Motor neuron (in vitro differentiated cells): ENCODE measurements around the gene CFAP58. TPM values are rescaled to one million over a fixed set of nuclear protein-coding genes. Genes with fewer than 3 reads are reported as not detected.

Experiments used
- ATAC-seq, 8 experiments: fragments of 200-7000 bp; cut with Tn5 transposase; replicated peaks in 6 of 8; 2 replicates each; pipeline ENCODE4 v1.8.0; 2021; ENCODE audit warnings: mild to moderate bottlenecking in 8 of 8, moderate library complexity in 8 of 8
- H3K27ac ChIP-seq, 2 donors: fragments of 250-450 bp; sonication (Bioruptor Pico); 2 replicates each; pipeline ENCODE4 v1.9.0; 2021; ENCODE audit warnings: antibody characterized with exemption in 2 of 2, mild to moderate bottlenecking in 2 of 2, moderate library complexity in 1 of 2
- H3K4me1 ChIP-seq, 2 donors: fragments of 250-450 bp; sonication (Bioruptor Pico); replicated peaks in 1 of 2; 2 replicates each; pipeline ENCODE4 v1.6.1; 2021; ENCODE audit warnings: antibody characterized with exemption in 2 of 2, mild to moderate bottlenecking in 2 of 2, moderate library complexity in 1 of 2
- H3K4me3 ChIP-seq, 5 donors: fragments of 250-450 bp; sonication (Bioruptor Pico); 2 replicates each; pipeline ENCODE4 v1.9.0; 2021; ENCODE audit warnings: antibody characterized with exemption in 5 of 5, mild to moderate bottlenecking in 5 of 5, moderate library complexity in 4 of 5
- WGBS, 10 experiments: fragments of 450-650 bp; shearing (Covaris generic); methylation state at CpG; one replicate each; pipeline ENCODE4 v1.0.0; 2022; 5-methylcytosine and 5-hydroxymethylcytosine counted together
- in situ Hi-C, 9 experiments: fragments of 400-800 bp; cut with MboI; loops; one replicate each; pipeline ENCODE4 v1.15.0; 2021; ENCODE audit warnings: low sequenced_read_pairs in 9 of 9, low pct_unique_long_range_greater_than_20kb in 2 of 9; ENCODE audit not compliant: unreplicated experiment in 9 of 9
- total RNA-seq, 8 experiments: library from RNA; unstranded; fragments of 300-600 nt; gene quantifications; 2 replicates each; pipeline versions ENCODE4 v1.2.3 to v1.2.4, GENCODE V29; 2022

CFAP58 gene
- total RNA-seq, 8 experiments from 2014 or later: 0.58 to 1.8 (median 1.3) TPM

- WGBS, 10 experiments: 57 to 100% (median 100%) methylated on average over 1 of the region's 1 CpG; no CpG with 5 or more reads in 1 of the 10 experiments
- in situ Hi-C loops: loop anchor here in 1 of 9 experiments (10.0 kb wide), 1 partner anchor 49 kb away; no protein-coding TSS in a partner anchor
Measured at GRCh38 chr10:104344219-104344618, 9.4 kb upstream of the CFAP58 start.

GRCh38 chr10:104345515-104345914, 8.1 kb upstream of the CFAP58 start:
- peaks cover 14 to 17% of the 10 kb centered on the region in 2 donors for H3K4me1 ChIP-seq

More at GRCh38 chr10:104344219-104344618, 9.4 kb upstream of the CFAP58 start:
- ATAC-seq: no peak
- H3K27ac ChIP-seq: no peak overlapping the region
- H3K4me1 ChIP-seq: peaks cover 10 to 11% of the 10 kb centered on the region in 2 donors
- H3K4me3 ChIP-seq: no peak overlapping the region

GRCh38 chr10:104345941-104346340, 7.7 kb upstream of the CFAP58 start:
- in situ Hi-C loops: loop anchor here in 2 of 9 experiments (5.0 to 10.0 kb wide), 2 partner anchors 51 to 64 kb away; no protein-coding TSS in a partner anchor
- ATAC-seq: no peak
- WGBS, 10 experiments: 58 to 100% (median 83%) methylated on average over 1 to 4 of the region's 4 CpGs

More at GRCh38 chr10:104345515-104345914, 8.1 kb upstream of the CFAP58 start:
- Histone ChIP-seq H3K4me3 (no peak overlapping the region), H3K27ac (no peak overlapping the region)
- ATAC-seq: no peak
- in situ Hi-C loops: loop anchor here in 2 of 9 experiments (5.0 to 10.0 kb wide), 2 partner anchors 51 to 63 kb away; no protein-coding TSS in a partner anchor

GRCh38 chr10:104347295-104348045, 6.2 kb upstream of the CFAP58 start:
- in situ Hi-C loops: loop anchor here in 2 of 9 experiments (5.0 to 10.0 kb wide), 2 partner anchors 53 to 65 kb away; no protein-coding TSS in a partner anchor
- Histone ChIP-seq H3K4me3 (no peak overlapping the region), H3K27ac (no peak overlapping the region), H3K4me1 (peaks cover 14 to 16% of the 10 kb centered on the region in 2 donors)
- no peak for ATAC-seq
- WGBS, 10 experiments: 20 to 100% (median 81%) methylated on average over 2 to 4 of the region's 4 CpGs; no CpG with 5 or more reads in 2 of the 10 experiments

More at GRCh38 chr10:104345941-104346340, 7.7 kb upstream of the CFAP58 start:
- H3K4me1 ChIP-seq: peaks cover 14 to 17% of the 10 kb centered on the region in 2 donors
- no peak overlapping the region for H3K27ac ChIP-seq
- H3K4me3 ChIP-seq: no peak overlapping the region

- in situ Hi-C loops: loop anchor here in 2 of 9 experiments (5.0 to 10.0 kb wide), 2 partner anchors 54 to 66 kb away; no protein-coding TSS in a partner anchor
- Histone ChIP-seq H3K27ac (no peak overlapping the region), H3K4me3 (no peak overlapping the region), H3K4me1 (peaks cover 6 to 9% of the 10 kb centered on the region in 2 donors)
- no peak for ATAC-seq
- 68 to 100% (median 95%) methylated on average over 1 to 2 of the region's 2 CpGs; no CpG with 5 or more reads in 2 of the 10 experiments for WGBS, 10 experiments
Measured at GRCh38 chr10:104348601-104349000, 5.0 kb upstream of the CFAP58 start.

GRCh38 chr10:104349623-104350126, 4.0 kb upstream of the CFAP58 start:
- in situ Hi-C loops: loop anchor here in 2 of 9 experiments (5.0 to 10.0 kb wide), 2 partner anchors 55 to 67 kb away; no protein-coding TSS in a partner anchor
- ATAC-seq: no peak
- Histone ChIP-seq H3K4me1 (peaks cover 6 to 9% of the 10 kb centered on the region in 2 donors), H3K4me3 (no peak overlapping the region), H3K27ac (no peak overlapping the region)
- WGBS, 10 experiments: 15 to 87% (median 44%) methylated on average over 1 to 4 of the region's 5 CpGs

GRCh38 chr10:104350127-104350635, 3.5 kb upstream of the CFAP58 start:
- H3K4me3 ChIP-seq: no peak overlapping the region
- H3K27ac ChIP-seq: no peak overlapping the region
- in situ Hi-C loops: no loop called here
- WGBS, 10 experiments: 0 to 100% (median 40%) methylated on average over 1 to 6 of the region's 6 CpGs
- peaks cover 6 to 9% of the 10 kb centered on the region in 2 donors for H3K4me1 ChIP-seq
- ATAC-seq: peak; percentile 50 to 61 (median 56)

GRCh38 chr10:104351061-104351702, 2.5 kb upstream of the CFAP58 start:
- ATAC-seq: peak in 1 of 8 experiments; percentile 28
- 0 to 82% (median 50%) methylated on average over 1 to 2 of the region's 2 CpGs; no CpG with 5 or more reads in 3 of the 10 experiments for WGBS, 10 experiments
- Histone ChIP-seq H3K4me3 (no peak overlapping the region), H3K4me1 (peaks cover 6 to 9% of the 10 kb centered on the region in 2 donors), H3K27ac (no peak overlapping the region)
- in situ Hi-C loops: no loop called here

GRCh38 chr10:104351919-104352318, 1.7 kb upstream of the CFAP58 start:
- WGBS, 10 experiments: 80 to 100% (median 100%) methylated on average over 1 of the region's 1 CpG; no CpG with 5 or more reads in 6 of the 10 experiments
- no peak for ATAC-seq
- H3K4me3 ChIP-seq: no peak overlapping the region
- in situ Hi-C loops: no loop called here
- peaks cover 6 to 9% of the 10 kb centered on the region in 2 donors for H3K4me1 ChIP-seq
- no peak overlapping the region for H3K27ac ChIP-seq

- in situ Hi-C loops: no loop called here
- Histone ChIP-seq H3K4me3 (no peak overlapping the region), H3K27ac (no peak overlapping the region), H3K4me1 (no peaks in the 10 kb centered on the region)
- 8 to 72% (median 48%) methylated on average over 1 to 2 of the region's 2 CpGs; no CpG with 5 or more reads in 1 of the 10 experiments for WGBS, 10 experiments
- no peak for ATAC-seq
Measured at GRCh38 chr10:104359811-104360210, 6.2 kb downstream of the CFAP58 start.

GRCh38 chr10:104367904-104368303, 14.3 kb downstream of the CFAP58 start:
- in situ Hi-C loops: no loop called here
- H3K27ac ChIP-seq: no peak overlapping the region
- WGBS, 10 experiments: 3 to 71% (median 38%) methylated on average over 3 to 8 of the region's 8 CpGs
- H3K4me3 ChIP-seq: no peak overlapping the region
- H3K4me1 ChIP-seq: peaks cover 6 to 14% of the 10 kb centered on the region in 2 donors
- ATAC-seq: peak in 5 of 8 experiments; percentile 6 to 87 (median 82)

GRCh38 chr10:104368381-104368780, 14.7 kb downstream of the CFAP58 start:
- WGBS, 10 experiments: 14 to 59% (median 25%) methylated on average over 1 to 2 of the region's 2 CpGs; no CpG with 5 or more reads in 3 of the 10 experiments
- Histone ChIP-seq H3K4me3 (no peak overlapping the region), H3K27ac (no peak overlapping the region), H3K4me1 (peaks cover 6 to 14% of the 10 kb centered on the region in 2 donors)
- in situ Hi-C loops: no loop called here
- peak in 7 of 8 experiments; percentile 20 to 82 (median 31) for ATAC-seq
